ENCODE results near the gene KLK4. TPM values are rescaled to one million over a fixed set of nuclear protein-coding genes. Genes with fewer than 3 reads are reported as not detected.

The KLK4 gene
- total and polyA plus RNA-seq, 2 of the 4 experiments (the other 2 are of a cell fraction): not detected

GRCh38 chr19:50912727-50913716 is 1.8 kb upstream of the KLK4 start:
- intact Hi-C loops (cut with micrococcal nuclease): no loop called here
- ChIA-PET CTCF (interaction anchor here (1.3 kb wide), 1 partner anchor 9 kb away, joined by 3 read pairs; no protein-coding TSS in a partner anchor), POLR2A (ENCODE audit: unreplicated experiment) (no interaction called here)
- Histone ChIP-seq H3K4me2 (ENCODE audit: low read depth, low read length) (no peak overlapping the region), H3K4me3 (ENCODE audit: insufficient read depth, low read depth, low read length) (no peak overlapping the region), H4K91ac (ENCODE audit: insufficient read depth, low read depth, low read length) (no peak overlapping the region), H2AK5ac (ENCODE audit: low read depth, low read length) (no peak overlapping the region), H3K4me1 (ENCODE audit: control insufficient read depth, insufficient read depth, low read length) (no peaks in the 10 kb centered on the region), H3K9ac (ENCODE audit: low read depth, low read length) (no peak overlapping the region), H3K14ac (replicated peaks; ENCODE audit: low read depth, low read length) (no peak overlapping the region), H2AK9ac (replicated peaks; ENCODE audit: low read depth, low read length, poor library complexity) (no peak overlapping the region), H3K27ac (ENCODE audit: insufficient read depth, low read length) (no peak overlapping the region), H2BK15ac (ENCODE audit: low read depth, low read length) (no peak overlapping the region), H2BK120ac (ENCODE audit: low read depth, low read length) (no peak overlapping the region), H3K79me1 (ENCODE audit: low read depth in 1 of 2, low read length in 2 of 2) (no peaks in the 10 kb centered on the region), H3K56ac (ENCODE audit: extremely low read depth, insufficient read depth, low read length) (no peak overlapping the region), H2BK20ac (ENCODE audit: low read depth, low read length) (no peak overlapping the region), H4K5ac (ENCODE audit: low read depth, low read length) (no peak overlapping the region), H3K4ac (ENCODE audit: low read depth, low read length) (no peak overlapping the region), H3K27me3 (ENCODE audit: control insufficient read depth, insufficient read depth, low read length) (peaks cover 11% of the 10 kb centered on the region), H3K23ac (ENCODE audit: low read depth, low read length) (no peak overlapping the region), H3K36me3 (ENCODE audit: control insufficient read depth, insufficient read depth, low read length) (no peaks in the 10 kb centered on the region), H4K20me1 (ENCODE audit: insufficient read depth, low read length) (no peaks in the 10 kb centered on the region), H2BK5ac (ENCODE audit: low read depth, low read length, poor library complexity, severe bottlenecking) (no peak overlapping the region), H3K18ac (ENCODE audit: low read depth, low read length) (no peak overlapping the region), H2AFZ (replicated peaks; ENCODE audit: low read length, poor library complexity) (peak overlapping the region; percentile 32), H3K9me1 (ENCODE audit: insufficient read depth, low read length) (no peaks in the 10 kb centered on the region), H3K9me3 (ENCODE audit: control insufficient read depth, insufficient read depth, low read length) (no peaks in the 10 kb centered on the region), H4K8ac (ENCODE audit: low read depth in 2 of 2, low read length in 2 of 2) (no peak overlapping the region)
- WGBS, 2 experiments (ENCODE audit: extremely low coverage in 2 of 2, insufficient read length in 1 of 2): 4% methylated on average over 4 of the region's 29 CpGs; no CpG with 5 or more reads in 1 of the 2 experiments
- TF ChIP-seq RCOR1 (IDR thresholded peaks at IDR 0.05; ENCODE audit: insufficient replicate concordance, low read length): no peak
- no peak for TF ChIP-seq NFE2L2 (IDR thresholded peaks at IDR 0.05; ENCODE audit: low read depth, low read length)
- TF ChIP-seq CTCF (conservative IDR thresholded peaks at IDR 0.05; ENCODE audit: low read depth, low read length): no peak
- no peak for TF ChIP-seq RFX5 (IDR thresholded peaks at IDR 0.05; ENCODE audit: low read depth, low read length)
- TF ChIP-seq BHLHE40 (IDR thresholded peaks at IDR 0.05; ENCODE audit: low read depth, low read length): no peak
- BruUV-seq (replicated peaks): no TSS peak
- no peak for ATAC-seq (ENCODE audit: low read depth)
- dilution Hi-C loops (cut with HindIII; ENCODE audit: low sequenced_read_pairs, unreplicated experiment): no loop called here
- in situ Hi-C loops (cut with MboI; ENCODE audit: low sequenced_read_pairs): no loop called here
- DNase-seq: no peak

All from IMR-90 (cell line).